ENCODE measurements around the gene RHOXF1.
A peak's percentile ranks its signal among the peaks of the same experiment; 100 is the strongest.
"Not testable (repeated sequence)": the region's sequence is repeated elsewhere in the genome, so short reads cannot be mapped to it uniquely, and the experiment has no call there.

RHOXF1 gene

GRCh38 chrX:120115438-120115963, at the start of gene RHOXF1:
Gene RHOXF1 (minus strand): TSS chrX:120115913. CDS start chrX:120115862, 51 bp downstream.
- no peak for DNase-seq

- DNase-seq: not testable (repeated sequence)
Measured at GRCh38 chrX:120159086-120159485, 43.4 kb upstream of the RHOXF1 start.

- DNase-seq: not testable (repeated sequence)
Measured at GRCh38 chrX:120158313-120158712, 42.6 kb upstream of the RHOXF1 start, which contains the start of gene RHOXF2. Gene RHOXF2 (plus strand): TSS chrX:120158613. CDS start chrX:120158751, 138 bp downstream.

GRCh38 chrX:120150109-120150744, 34.5 kb upstream of the RHOXF1 start:
- not testable (repeated sequence) for DNase-seq

- DNase-seq: no peak
Measured at GRCh38 chrX:120147537-120147936, 31.8 kb upstream of the RHOXF1 start.

- not testable (repeated sequence) for DNase-seq
Measured at GRCh38 chrX:120146323-120146722, 30.6 kb upstream of the RHOXF1 start.

GRCh38 chrX:120145295-120145925, 29.7 kb upstream of the RHOXF1 start:
- no peak for DNase-seq

GRCh38 chrX:120144178-120144844, 28.6 kb upstream of the RHOXF1 start:
- no peak for DNase-seq

GRCh38 chrX:120140293-120140981, 24.7 kb upstream of the RHOXF1 start:
- DNase-seq: peak; percentile 8

GRCh38 chrX:120137439-120137838, 21.7 kb upstream of the RHOXF1 start:
- DNase-seq: no peak

GRCh38 chrX:120136840-120137239, 21.1 kb upstream of the RHOXF1 start:
- DNase-seq: no peak

- no peak for DNase-seq
Measured at GRCh38 chrX:120136128-120136527, 20.4 kb upstream of the RHOXF1 start.

GRCh38 chrX:120128306-120128846, 12.7 kb upstream of the RHOXF1 start:
- not testable (repeated sequence) for DNase-seq

- no peak for DNase-seq
Measured at GRCh38 chrX:120125444-120125843, 9.7 kb upstream of the RHOXF1 start.

GRCh38 chrX:120120223-120120622, 4.5 kb upstream of the RHOXF1 start:
- no peak for DNase-seq

GRCh38 chrX:120111611-120112010, 4.1 kb downstream of the RHOXF1 start:
- DNase-seq: no peak

GRCh38 chrX:120109378-120109777, 6.3 kb downstream of the RHOXF1 start:
- DNase-seq: no peak

GRCh38 chrX:120104707-120105106, 11.0 kb downstream of the RHOXF1 start:
- DNase-seq: not testable (repeated sequence)

- not testable (repeated sequence) for DNase-seq
Measured at GRCh38 chrX:120101057-120101456, 14.7 kb downstream of the RHOXF1 start.

GRCh38 chrX:120090208-120090607, 25.5 kb downstream of the RHOXF1 start:
- no peak for DNase-seq

GRCh38 chrX:120087289-120088017, 28.3 kb downstream of the RHOXF1 start:
- DNase-seq: no peak
